HepG2 (cell line): ENCODE results near the gene TMEM204. TPM values are rescaled to one million over a fixed set of nuclear protein-coding genes. Genes with fewer than 3 reads are reported as not detected.
A peak's percentile ranks its signal among the peaks of the same experiment; 100 is the strongest.

Experiments
- ATAC-seq: fragments of 200-7000 bp; cut with Tn5 transposase; 3 replicates; pipeline ENCODE4 v1.9.1; 2020; ENCODE audit warnings: mild to moderate bottlenecking, moderate library complexity
- BruUV-seq: library from RNA; stranded (reverse); fragments of 400-500 nt; replicated peaks from 2 replicates; lab custom pipeline; 2021; lab: Mats Ljungman, UMichigan
- CTCF ChIA-PET: fragments of 300-600 bp; formaldehyde crosslinking; extraction: SDS; loops from one replicate; lab custom pipeline; 2021; ENCODE audit warnings: low total read pairs, inconsistent platforms, low intra/inter-chr PET ratio; lab: Yijun Ruan, JAX
- POLR2A ChIA-PET: fragments of 350-600 bp; sonication (Branson Sonifier 250); formaldehyde crosslinking; loops from one replicate; lab custom pipeline; 2020; ENCODE audit warnings: antibody characterized with exemption, inconsistent platforms; lab: Yijun Ruan, JAX
- DNase-seq: peaks from one replicate; pipeline ENCODE4 v3.0.0-alpha.2; 2015; ENCODE audit warnings: low spot score
- FAIRE-seq: peaks from 3 replicates; lab custom pipeline; 2011; peaks lifted over from hg19 to GRCh38; lab: Jason Lieb, UNC
- H2AFZ ChIP-seq: one replicate; pipeline ENCODE4 v1.6.1; 2011; ENCODE audit warnings: low read length, inconsistent platforms
- H3K27ac ChIP-seq: fragments of 300-600 bp; 3 replicates; pipeline ENCODE4 v1.8.0; 2011; ENCODE audit warnings: mixed run types, mild to moderate bottlenecking, mixed read lengths, low read length, inconsistent platforms; ENCODE audit not compliant: insufficient read depth; ENCODE audit errors: extremely low read length
- H3K27me3 ChIP-seq, 2 experiments: fragments of 200-600 bp in 1 of 2; 2 replicates in 1 of 2; 3 replicates in 1 of 2; pipeline versions ENCODE4 v1.6.0 to v1.8.0; 2011; ENCODE audit warnings: low read length in 2 of 2, mild to moderate bottlenecking in 2 of 2, moderate library complexity in 2 of 2, inconsistent platforms in 1 of 2; ENCODE audit not compliant: insufficient read depth in 2 of 2, control insufficient read depth in 1 of 2
- H3K36me3 ChIP-seq, 2 experiments: fragments of 200-600 bp in 1 of 2; replicated peaks in 1 of 2; 2 replicates in 1 of 2; 3 replicates in 1 of 2; pipeline versions ENCODE4 v1.5.1 to v1.8.0; 2011; ENCODE audit warnings: low read length in 2 of 2, inconsistent platforms in 1 of 2; ENCODE audit not compliant: insufficient read depth in 2 of 2, control insufficient read depth in 1 of 2
- H3K4me1 ChIP-seq: 2 replicates; pipeline ENCODE4 v1.5.1; 2012; ENCODE audit warnings: low read length, inconsistent platforms; ENCODE audit not compliant: insufficient read depth
- H3K4me2 ChIP-seq: 2 replicates; pipeline ENCODE4 v1.6.0; 2011; ENCODE audit warnings: low read depth, low read length, inconsistent platforms
- H3K4me3 ChIP-seq, 3 experiments: fragments of 200-600 bp in 1 of 3; sonication (generic), shearing (Covaris generic) in 1 of 3; replicated peaks in 1 of 3; 2 replicates each; pipeline ENCODE4 v1.5.1; 2011 to 2016; ENCODE audit warnings: low read length in 3 of 3, inconsistent platforms in 2 of 3, low read depth in 2 of 3, mild to moderate bottlenecking in 2 of 3, control low read depth in 1 of 3, mixed read lengths in 1 of 3; ENCODE audit not compliant: insufficient read depth in 1 of 3
- H3K79me2 ChIP-seq: one replicate; pipeline ENCODE4 v1.6.1; 2011; ENCODE audit warnings: low read length, inconsistent platforms; ENCODE audit not compliant: insufficient read depth
- H3K9ac ChIP-seq: 2 replicates; pipeline ENCODE4 v1.6.0; 2011; ENCODE audit warnings: mild to moderate bottlenecking, low read depth, low read length, inconsistent platforms; ENCODE audit not compliant: insufficient read depth
- H3K9me3 ChIP-seq: 2 replicates; pipeline ENCODE4 v1.5.1; 2012; ENCODE audit warnings: mild to moderate bottlenecking, low read length
- H4K20me1 ChIP-seq: 2 replicates; pipeline ENCODE4 v1.6.0; 2011; ENCODE audit warnings: inconsistent platforms, mild to moderate bottlenecking, low read length, moderate library complexity; ENCODE audit not compliant: insufficient read depth
- AGO2 ChIP-seq: fragments of 200-400 bp; formaldehyde crosslinking; optimal IDR thresholded peaks from 2 replicates; pipeline ENCODE3; 2017; ENCODE audit warnings: mild to moderate bottlenecking, low read depth, low read length, moderate library complexity
- HDAC1 ChIP-seq: sonication (generic); formaldehyde crosslinking; IDR thresholded peaks from 2 replicates; pipeline ENCODE4 v1.5.1; 2020; ENCODE audit warnings: mild to moderate bottlenecking, missing genetic modification reagents
- KAT2B ChIP-seq: fragments of 150-350 bp; IDR thresholded peaks from 2 replicates; pipeline ENCODE4 v1.6.1; 2014; ENCODE audit warnings: low read depth, low read length, borderline replicate concordance
- NKX3-1 ChIP-seq: sonication (generic); formaldehyde crosslinking; IDR thresholded peaks from 2 replicates; pipeline ENCODE4 v1.5.0; 2020; ENCODE audit warnings: missing genetic modification reagents
- ZBTB33 ChIP-seq: sonication (generic); formaldehyde crosslinking; IDR thresholded peaks from 2 replicates; pipeline ENCODE4 v1.4.0; 2020; ENCODE audit warnings: missing genetic modification reagents
- ZNF441 ChIP-seq: sonication (generic); formaldehyde crosslinking; IDR thresholded peaks from 2 replicates; pipeline ENCODE4 v1.7.0; 2021; ENCODE audit warnings: missing genetic modification reagents, borderline replicate concordance
- ZNF558 ChIP-seq: sonication (generic); formaldehyde crosslinking; IDR thresholded peaks from 2 replicates; pipeline ENCODE4 v1.9.0; 2022; ENCODE audit warnings: mild to moderate bottlenecking, missing genetic modification reagents, borderline replicate concordance
- ZNF772 ChIP-seq: sonication (generic); formaldehyde crosslinking; IDR thresholded peaks from 2 replicates; pipeline ENCODE4 v1.5.0; 2020; ENCODE audit warnings: mild to moderate bottlenecking, missing genetic modification reagents
- WGBS: methylation state at CpG from one replicate; pipeline ENCODE4 v1.1.6; 2017; ENCODE audit warnings: low lambda C conversion rate; 5-methylcytosine and 5-hydroxymethylcytosine counted together
- in situ Hi-C: cut with HindIII; loops from 2 replicates; pipeline ENCODE4 v1.10.0; 2017; ENCODE audit warnings: low pct_unique_long_range_greater_than_20kb; ENCODE audit not compliant: extremely low pct_ligation_motif_present
- intact Hi-C: fragments of 100-400 bp; cut with micrococcal nuclease; formaldehyde crosslinking; loops from one replicate; pipeline ENCODE4 v1.10.0; 2022; ENCODE audit not compliant: unreplicated experiment
- polyA plus RNA-seq, 8 experiments: library from polyadenylated mRNA; depleted of rRNA in 3 of 8; stranded (reverse) in 7 of 8; unstranded in 1 of 8; fragments of >200 nt; fragmentation: Illumina TruSeq in 4 of 8; extraction: Trizol in 4 of 8; gene quantifications; 2 replicates each; pipeline versions ENCODE4 v1.2.1 to v1.2.3, GENCODE V29; 2011 to 2016; ENCODE audit warnings: low read depth in 4 of 8, missing spikeins in 1 of 8, mixed read lengths in 1 of 8; ENCODE audit not compliant: insufficient read depth in 1 of 8
- total RNA-seq, 5 experiments: library from RNA; depleted of rRNA; stranded (reverse); fragments of >200 nt; fragmentation: Illumina TruSeq; extraction: Trizol; gene quantifications; 2 replicates each; pipeline ENCODE4 v1.2.3, GENCODE V29; 2016; ENCODE audit warnings: low read depth in 1 of 5
- TF ChIP-seq, protein P1 (sequence below): sonication (generic); formaldehyde crosslinking; conservative IDR thresholded peaks from 2 replicates; pipeline ENCODE4 v1.8.1; 2023; ENCODE audit warnings: missing genetic modification reagents

The TMEM204 gene
- total and polyA plus RNA-seq, 2 of the 13 experiments (the other 11 are each of a cell fraction or from before 2014, with no cell fraction given): not detected

- Histone ChIP-seq H3K9ac (no peak overlapping the region), H3K9me3 (no peaks in the 10 kb centered on the region), H3K27me3 (no peaks in the 10 kb centered on the region), H3K36me3 (peaks cover 4 to 6% of the 10 kb centered on the region in 2 experiments; a peak in 2 of 5 replicates), H3K79me2 (no peaks in the 10 kb centered on the region), H2AFZ (no peak overlapping the region), H3K4me1 (no peaks in the 10 kb centered on the region), H3K27ac (no peak overlapping the region), H3K4me2 (no peak overlapping the region), H4K20me1 (no peaks in the 10 kb centered on the region), H3K4me3 (no peak overlapping the region)
- BruUV-seq: no TSS peak
- peak; percentile 10; the same call in 1 of the 3 replicates for ATAC-seq
- 95% methylated on average over 21 of the region's 26 CpGs for WGBS
- intact Hi-C loops (no loop called here), in situ Hi-C loops (no loop called here)
- TF ChIP-seq ZBTB33: peak; percentile 64; the same call in 1 of the 2 replicates
- no peak for TF ChIP-seq HDAC1 (CRISPR knock-in tag)
- TF ChIP-seq AGO2: peak; percentile 54
- TF ChIP-seq NKX3-1 (CRISPR knock-in tag): no peak
- ChIA-PET POLR2A (no interaction called here), CTCF (no interaction called here)
- no peak for DNase-seq
- FAIRE-seq: no peak
Observed at GRCh38 chr16:1510941-1511351, 22.5 kb upstream of the TMEM204 start.

DNA sequence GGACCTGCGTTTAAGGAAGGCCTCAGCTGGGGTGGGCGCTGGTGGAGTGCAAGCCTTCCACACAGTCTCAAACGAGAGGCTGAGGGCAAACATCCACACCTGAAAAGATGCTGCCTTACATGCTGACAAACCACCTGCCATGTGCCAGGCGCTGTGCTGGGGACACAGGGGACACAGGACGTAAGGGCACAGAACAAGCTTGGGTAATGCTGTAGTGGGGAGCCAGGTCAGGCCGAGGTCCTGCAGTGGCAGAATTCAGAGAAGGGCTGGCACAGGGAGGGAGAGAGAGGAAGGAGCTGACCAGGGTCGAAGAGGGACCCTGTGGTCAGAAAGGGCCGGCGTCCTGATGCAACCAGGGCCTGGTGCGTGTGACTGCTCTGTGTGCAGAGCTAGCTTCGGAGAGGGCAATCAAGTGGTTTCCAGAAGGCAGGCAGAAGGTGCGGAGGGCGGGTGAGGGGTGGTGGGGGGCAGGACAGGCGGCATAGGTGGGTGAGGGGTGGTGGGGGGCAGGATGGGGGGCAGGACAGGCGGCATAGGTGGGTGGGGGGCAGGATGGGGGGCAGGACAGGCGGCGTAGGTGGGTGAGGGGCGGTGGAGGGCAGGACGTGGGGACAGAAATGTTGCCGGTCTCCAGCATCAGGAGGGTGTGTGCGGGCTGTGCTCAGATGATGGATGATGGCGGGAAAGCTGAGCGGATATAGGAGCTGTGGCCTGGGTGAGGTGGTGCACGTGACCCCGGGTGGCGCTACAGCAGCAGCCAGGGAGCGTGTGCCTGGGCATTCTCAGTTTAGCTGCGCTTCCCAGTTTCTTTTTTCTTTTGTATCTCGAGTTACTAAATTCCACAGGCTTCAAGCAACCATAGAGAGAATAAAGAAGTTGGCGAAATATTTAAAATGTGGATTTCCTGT is 21.6 kb upstream of the TMEM204 start:
- DNase-seq (no peak), ATAC-seq (no peak), FAIRE-seq (no peak)
- intact Hi-C loops (no loop called here), in situ Hi-C loops (no loop called here)
- no peak overlapping the region for H3K27ac ChIP-seq
- H3K4me2 ChIP-seq: no peak overlapping the region
- WGBS: 92% methylated on average over 30 of the region's 30 CpGs
- no peak overlapping the region for H3K9ac ChIP-seq
- BruUV-seq: no TSS peak
- H3K27me3 ChIP-seq: no peaks in the 10 kb centered on the region
- peaks cover 4 to 6% of the 10 kb centered on the region in 2 experiments; a peak in 2 of 5 replicates for H3K36me3 ChIP-seq
- ChIA-PET POLR2A (interaction anchor here (0.6 kb wide), 1 partner anchor 169 kb away, joined by 4 read pairs; no protein-coding TSS in a partner anchor), CTCF (no interaction called here)
- H3K4me3 ChIP-seq: no peak overlapping the region
- H3K4me1 ChIP-seq: no peaks in the 10 kb centered on the region
- H3K9me3 ChIP-seq: no peaks in the 10 kb centered on the region
- no peaks in the 10 kb centered on the region for H3K79me2 ChIP-seq
- H2AFZ ChIP-seq: no peak overlapping the region
- no peaks in the 10 kb centered on the region for H4K20me1 ChIP-seq
- no peak for TF ChIP-seq ZNF772 (CRISPR knock-in tag)
- TF ChIP-seq ZNF558 (CRISPR knock-in tag): no peak
- TF ChIP-seq, protein P1, sequence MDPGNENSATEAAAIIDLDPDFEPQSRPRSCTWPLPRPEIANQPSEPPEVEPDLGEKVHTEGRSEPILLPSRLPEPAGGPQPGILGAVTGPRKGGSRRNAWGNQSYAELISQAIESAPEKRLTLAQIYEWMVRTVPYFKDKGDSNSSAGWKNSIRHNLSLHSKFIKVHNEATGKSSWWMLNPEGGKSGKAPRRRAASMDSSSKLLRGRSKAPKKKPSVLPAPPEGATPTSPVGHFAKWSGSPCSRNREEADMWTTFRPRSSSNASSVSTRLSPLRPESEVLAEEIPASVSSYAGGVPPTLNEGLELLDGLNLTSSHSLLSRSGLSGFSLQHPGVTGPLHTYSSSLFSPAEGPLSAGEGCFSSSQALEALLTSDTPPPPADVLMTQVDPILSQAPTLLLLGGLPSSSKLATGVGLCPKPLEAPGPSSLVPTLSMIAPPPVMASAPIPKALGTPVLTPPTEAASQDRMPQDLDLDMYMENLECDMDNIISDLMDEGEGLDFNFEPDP (CRISPR knock-in tag): no peak
- no peak for TF ChIP-seq ZNF441 (CRISPR knock-in tag)
- no peak for TF ChIP-seq KAT2B
- peak; percentile 52; the same call in 1 of the 2 replicates for TF ChIP-seq ZBTB33
